ENCODE results near the gene MPIG6B. TPM values are rescaled to one million over a fixed set of nuclear protein-coding genes. Genes with fewer than 3 reads are reported as not detected.

MPIG6B gene
- total RNA-seq, 1 experiment from 2014 or later = not detected

DNA sequence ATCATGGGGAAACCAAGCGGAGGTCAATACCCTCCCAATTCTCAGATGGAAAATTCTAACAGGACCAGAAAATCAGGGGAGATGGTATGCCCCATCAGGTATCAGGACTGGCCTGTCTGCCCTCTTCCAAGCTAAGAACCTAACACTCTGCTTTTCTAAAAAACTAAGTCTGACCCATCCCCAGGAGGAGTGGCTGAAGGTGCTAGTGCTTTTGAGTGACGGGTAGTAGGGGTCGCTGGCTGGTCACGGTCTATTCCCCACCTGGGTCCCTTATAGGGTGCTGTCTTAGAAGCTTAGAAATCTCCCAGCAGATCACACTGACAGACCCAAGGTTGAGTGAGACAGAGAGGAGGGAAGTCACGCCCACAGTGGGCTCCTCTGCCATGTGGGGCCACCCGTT, 29.6 kb upstream of the MPIG6B start:
- Histone ChIP-seq H3K4me1 (ENCODE audit: insufficient read depth, low read length) (no peaks in the 10 kb centered on the region), H3K9ac (ENCODE audit: extremely low read depth, insufficient read length, low read length) (no peak overlapping the region), H3K27me3 (ENCODE audit: insufficient read depth, low read length) (no peaks in the 10 kb centered on the region), H2BK20ac (ENCODE audit: low read depth, low read length, poor library complexity, severe bottlenecking) (no peak overlapping the region), H3K79me2 (ENCODE audit: insufficient read depth, low read length) (no peaks in the 10 kb centered on the region), H3K4me2 (ENCODE audit: insufficient read depth, insufficient read length, low read length) (no peak overlapping the region), H2BK15ac (ENCODE audit: low read depth, low read length) (no peak overlapping the region), H3K27ac (ENCODE audit: insufficient read length, low read depth, low read length) (no peak overlapping the region), H3K23me2 (ENCODE audit: insufficient read length, low read depth, low read length, poor library complexity, severe bottlenecking) (no peaks in the 10 kb centered on the region), H2BK5ac (ENCODE audit: insufficient read length, low read length) (no peak overlapping the region), H2BK120ac (ENCODE audit: low read depth, low read length, poor library complexity, severe bottlenecking) (no peak overlapping the region), H4K20me1 (ENCODE audit: control insufficient read depth, insufficient read depth, insufficient read length) (no peaks in the 10 kb centered on the region), H3K23ac (ENCODE audit: insufficient read length, low read depth, low read length) (no peak overlapping the region), H3T11ph (ENCODE audit: low read length) (no peak overlapping the region), H4K5ac (ENCODE audit: insufficient read length, low read depth, low read length) (no peak overlapping the region), H3K18ac (ENCODE audit: insufficient read length, low read depth, low read length) (no peak overlapping the region), H4K91ac (ENCODE audit: insufficient read length, low read depth, low read length) (no peak overlapping the region), H2AFZ (ENCODE audit: low read length) (no peak overlapping the region), H3K14ac (ENCODE audit: insufficient read depth, low read length) (no peak overlapping the region), H2BK12ac (ENCODE audit: insufficient read length, low read depth, low read length) (no peak overlapping the region), H4K8ac (replicated peaks; ENCODE audit: insufficient read length, low read depth, low read length) (no peak overlapping the region), H3K79me1 (ENCODE audit: insufficient read depth, low read depth, low read length, poor library complexity, severe bottlenecking) (no peaks in the 10 kb centered on the region), H3K9me3 (ENCODE audit: control insufficient read depth, low read depth, low read length) (no peaks in the 10 kb centered on the region), H2AK5ac (ENCODE audit: insufficient read length, low read length) (no peak overlapping the region), H3K4ac (ENCODE audit: low read depth, low read length) (no peak overlapping the region), H3K56ac (ENCODE audit: insufficient read length, low read depth, low read length) (no peak overlapping the region)
- no peaks in the 10 kb centered on the region for H3K27me3 Mint-ChIP-seq (ENCODE audit: low read depth)
- no peak for DNase-seq
- no peak overlapping the region for H3K27ac Mint-ChIP-seq
- no peak overlapping the region for H3K4me3 Mint-ChIP-seq
- H3K4me1 Mint-ChIP-seq = peaks cover 0 to 1% of the 10 kb centered on the region in 2 experiments; a peak in 1 of 4 replicates
- TF ChIP-seq, protein P1, sequence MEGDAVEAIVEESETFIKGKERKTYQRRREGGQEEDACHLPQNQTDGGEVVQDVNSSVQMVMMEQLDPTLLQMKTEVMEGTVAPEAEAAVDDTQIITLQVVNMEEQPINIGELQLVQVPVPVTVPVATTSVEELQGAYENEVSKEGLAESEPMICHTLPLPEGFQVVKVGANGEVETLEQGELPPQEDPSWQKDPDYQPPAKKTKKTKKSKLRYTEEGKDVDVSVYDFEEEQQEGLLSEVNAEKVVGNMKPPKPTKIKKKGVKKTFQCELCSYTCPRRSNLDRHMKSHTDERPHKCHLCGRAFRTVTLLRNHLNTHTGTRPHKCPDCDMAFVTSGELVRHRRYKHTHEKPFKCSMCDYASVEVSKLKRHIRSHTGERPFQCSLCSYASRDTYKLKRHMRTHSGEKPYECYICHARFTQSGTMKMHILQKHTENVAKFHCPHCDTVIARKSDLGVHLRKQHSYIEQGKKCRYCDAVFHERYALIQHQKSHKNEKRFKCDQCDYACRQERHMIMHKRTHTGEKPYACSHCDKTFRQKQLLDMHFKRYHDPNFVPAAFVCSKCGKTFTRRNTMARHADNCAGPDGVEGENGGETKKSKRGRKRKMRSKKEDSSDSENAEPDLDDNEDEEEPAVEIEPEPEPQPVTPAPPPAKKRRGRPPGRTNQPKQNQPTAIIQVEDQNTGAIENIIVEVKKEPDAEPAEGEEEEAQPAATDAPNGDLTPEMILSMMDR (conservative IDR thresholded peaks at IDR 0.05) = no peak
- no peaks in the 10 kb centered on the region for H3K9me3 Mint-ChIP-seq
- H3K36me3 Mint-ChIP-seq (ENCODE audit: insufficient read depth in 1 of 3, low read depth in 3 of 3) = peaks cover 9 to 55% (median 37%) of the 10 kb centered on the region in 3 experiments; a peak in 6 of 7 replicates
- WGBS (ENCODE audit: extremely low coverage, insufficient read length, low lambda C conversion rate) = no CpG with 5 or more reads among the region's 6 CpGs
